22Rv1 (cell line): ENCODE results near the gene COL4A3.

Source experiments
- ZFX ChIP-seq: fragments of 450-650 bp; IDR thresholded peaks from 2 replicates; pipeline ENCODE4 v1.6.1; 2017; ENCODE audit warnings: antibody characterized with exemption, borderline replicate concordance
- TF ChIP-seq, protein P1 (sequence below): fragments of 450-650 bp; IDR thresholded peaks from 2 replicates; pipeline ENCODE4 v1.5.1; 2017; ENCODE audit warnings: mild to moderate bottlenecking

DNA sequence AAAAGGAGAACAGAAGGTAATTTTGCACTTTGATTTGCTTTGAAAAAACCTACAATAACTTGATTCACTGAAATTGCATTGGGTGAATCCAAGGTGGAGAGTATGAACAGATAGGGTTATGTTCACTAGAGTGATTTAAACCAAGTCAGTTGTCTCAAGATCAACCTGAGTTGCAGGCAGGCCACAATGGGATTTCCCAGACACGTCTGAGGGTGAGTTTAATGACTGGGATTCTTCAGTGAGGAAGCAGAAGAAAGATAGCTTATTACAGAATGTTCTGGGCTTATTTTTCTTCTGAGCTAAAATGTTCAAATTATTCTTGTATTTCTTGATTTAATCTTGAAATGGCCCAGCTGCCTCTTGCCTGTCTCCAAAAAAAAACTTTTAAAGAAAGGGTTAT is 20.5 kb upstream of the COL4A3 start:
- TF ChIP-seq, protein P1, sequence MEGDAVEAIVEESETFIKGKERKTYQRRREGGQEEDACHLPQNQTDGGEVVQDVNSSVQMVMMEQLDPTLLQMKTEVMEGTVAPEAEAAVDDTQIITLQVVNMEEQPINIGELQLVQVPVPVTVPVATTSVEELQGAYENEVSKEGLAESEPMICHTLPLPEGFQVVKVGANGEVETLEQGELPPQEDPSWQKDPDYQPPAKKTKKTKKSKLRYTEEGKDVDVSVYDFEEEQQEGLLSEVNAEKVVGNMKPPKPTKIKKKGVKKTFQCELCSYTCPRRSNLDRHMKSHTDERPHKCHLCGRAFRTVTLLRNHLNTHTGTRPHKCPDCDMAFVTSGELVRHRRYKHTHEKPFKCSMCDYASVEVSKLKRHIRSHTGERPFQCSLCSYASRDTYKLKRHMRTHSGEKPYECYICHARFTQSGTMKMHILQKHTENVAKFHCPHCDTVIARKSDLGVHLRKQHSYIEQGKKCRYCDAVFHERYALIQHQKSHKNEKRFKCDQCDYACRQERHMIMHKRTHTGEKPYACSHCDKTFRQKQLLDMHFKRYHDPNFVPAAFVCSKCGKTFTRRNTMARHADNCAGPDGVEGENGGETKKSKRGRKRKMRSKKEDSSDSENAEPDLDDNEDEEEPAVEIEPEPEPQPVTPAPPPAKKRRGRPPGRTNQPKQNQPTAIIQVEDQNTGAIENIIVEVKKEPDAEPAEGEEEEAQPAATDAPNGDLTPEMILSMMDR, result no peak
- no peak for TF ChIP-seq ZFX
